Liver (tissue), 9 donors: ENCODE results near the gene FRRS1. TPM values are rescaled to one million over a fixed set of nuclear protein-coding genes. Genes with fewer than 3 reads are reported as not detected.

Source experiments
- DNase-seq: peaks from one replicate; pipeline ENCODE4 v3.0.0-alpha.2; 2017; ENCODE audit warnings: low spot score
- H3K27ac ChIP-seq, 2 donors: one replicate each; pipeline ENCODE4 v1.7.0; 2013; ENCODE audit warnings: inconsistent platforms in 2 of 2, low read length in 2 of 2, control low read depth in 1 of 2, low read depth in 1 of 2, mild to moderate bottlenecking in 1 of 2
- H3K27me3 ChIP-seq, 4 donors: one replicate each; pipeline versions ENCODE4 v1.6.1 to v1.7.0; 2013; ENCODE audit warnings: low read length in 3 of 4, inconsistent platforms in 1 of 4, mild to moderate bottlenecking in 1 of 4, moderate library complexity in 1 of 4; ENCODE audit not compliant: control insufficient read depth in 4 of 4, insufficient read depth in 4 of 4
- H3K36me3 ChIP-seq, 4 donors: one replicate each; pipeline versions ENCODE4 v1.6.1 to v1.7.0; 2013; ENCODE audit warnings: low read length in 3 of 4, mild to moderate bottlenecking in 3 of 4, low read depth in 1 of 4, moderate library complexity in 1 of 4; ENCODE audit not compliant: control insufficient read depth in 4 of 4, insufficient read depth in 3 of 4
- H3K4me1 ChIP-seq, 4 donors: one replicate each; pipeline versions ENCODE4 v1.6.1 to v1.7.0; 2013; ENCODE audit warnings: low read length in 3 of 4, mild to moderate bottlenecking in 3 of 4, moderate library complexity in 1 of 4; ENCODE audit not compliant: control insufficient read depth in 4 of 4, insufficient read depth in 4 of 4
- H3K4me3 ChIP-seq, 3 donors: one replicate each; pipeline versions ENCODE4 v1.6.1 to v1.7.0; 2013; ENCODE audit warnings: low read length in 3 of 3, control low read depth in 1 of 3, low read depth in 1 of 3, mild to moderate bottlenecking in 1 of 3
- H3K9ac ChIP-seq, 2 donors: one replicate each; pipeline ENCODE4 v1.7.0; 2013; ENCODE audit warnings: low read length in 2 of 2, mild to moderate bottlenecking in 2 of 2, moderate library complexity in 2 of 2, control low read depth in 1 of 2, low read depth in 1 of 2
- H3K9me3 ChIP-seq, 4 donors: one replicate each; pipeline versions ENCODE4 v1.6.1 to v1.7.0; 2013; ENCODE audit warnings: low read length in 3 of 4; ENCODE audit not compliant: control insufficient read depth in 4 of 4
- CTCF ChIP-seq: fragments of 150-350 bp; IDR thresholded peaks from 2 replicates; pipeline ENCODE4 v1.5.1; 2017; ENCODE audit warnings: improper control_type of control experiment, low read depth, low read length; ENCODE audit not compliant: missing input control
- EGR1 ChIP-seq, 2 donors: IDR thresholded peaks; 2 replicates each; pipeline ENCODE4 v1.6.1; 2016 to 2018; ENCODE audit warnings: antibody characterized with exemption in 2 of 2, low read depth in 2 of 2
- FOXA1 ChIP-seq: IDR thresholded peaks from 2 replicates; pipeline ENCODE4 v1.6.1; 2016; ENCODE audit warnings: antibody characterized with exemption
- FOXA2 ChIP-seq: IDR thresholded peaks from 2 replicates; pipeline ENCODE4 v1.6.1; 2016; ENCODE audit warnings: antibody characterized with exemption
- GABPA ChIP-seq, 2 donors: IDR thresholded peaks in 1 of 2; conservative IDR thresholded peaks in 1 of 2; 2 replicates each; pipeline ENCODE4 v1.6.1; 2016; ENCODE audit warnings: antibody characterized with exemption in 2 of 2, mild to moderate bottlenecking in 1 of 2, moderate library complexity in 1 of 2
- HNF4A ChIP-seq, 2 donors: conservative IDR thresholded peaks; 2 replicates each; pipeline ENCODE4 v1.6.1; 2016; ENCODE audit warnings: antibody characterized with exemption in 2 of 2, mild to moderate bottlenecking in 2 of 2
- HNF4G ChIP-seq: IDR thresholded peaks from 2 replicates; pipeline ENCODE4 v1.6.1; 2016; ENCODE audit warnings: antibody characterized with exemption
- JUND ChIP-seq, 2 donors: IDR thresholded peaks; 2 replicates each; pipeline ENCODE4 v1.6.1; 2016; ENCODE audit warnings: antibody characterized with exemption in 2 of 2
- NR2F2 ChIP-seq: IDR thresholded peaks from 2 replicates; pipeline ENCODE4 v1.6.1; 2016; ENCODE audit warnings: antibody characterized with exemption
- REST ChIP-seq: IDR thresholded peaks from 2 replicates; pipeline ENCODE4 v1.6.1; 2016; ENCODE audit warnings: antibody characterized with exemption, mild to moderate bottlenecking
- RXRA ChIP-seq, 2 donors: IDR thresholded peaks; 2 replicates each; pipeline ENCODE4 v1.6.1; 2017 to 2018; ENCODE audit warnings: antibody characterized with exemption in 2 of 2, mild to moderate bottlenecking in 1 of 2
- SP1 ChIP-seq: IDR thresholded peaks from 2 replicates; pipeline ENCODE4 v1.6.1; 2018; ENCODE audit warnings: antibody characterized with exemption, mild to moderate bottlenecking
- TAF1 ChIP-seq: conservative IDR thresholded peaks from 2 replicates; pipeline ENCODE4 v1.6.1; 2016; ENCODE audit warnings: antibody characterized with exemption, mild to moderate bottlenecking
- YY1 ChIP-seq: IDR thresholded peaks from 2 replicates; pipeline ENCODE4 v1.6.1; 2016; ENCODE audit warnings: antibody characterized with exemption, mild to moderate bottlenecking
- ZBTB33 ChIP-seq: IDR thresholded peaks from 2 replicates; pipeline ENCODE4 v1.6.1; 2016; ENCODE audit warnings: antibody characterized with exemption
- WGBS: extraction: QIAGEN DNeasy Blood & Tissue Kit; methylation state at CpG from one replicate; pipeline ENCODE4 v1.1.7; 2013; 5-methylcytosine and 5-hydroxymethylcytosine counted together
- polyA plus RNA-seq, 2 donors: library from polyadenylated mRNA; stranded (reverse) in 1 of 2; unstranded in 1 of 2; fragments of 200-250 nt in 1 of 2; fragments of >200 nt in 1 of 2; fragmentation: Nextera tagmentation in 1 of 2; extraction: Ambion mirVana in 1 of 2; gene quantifications; one replicate each; pipeline versions ENCODE4 v1.2.1 to v1.2.3, GENCODE V29; 2013 to 2015
- total RNA-seq, 2 donors: library from RNA; depleted of rRNA; stranded (reverse); fragments of >200 nt; gene quantifications; one replicate each; pipeline ENCODE4 v1.2.3, GENCODE V29; 2014
- TF ChIP-seq, protein P1 (sequence below): IDR thresholded peaks from 2 replicates; pipeline ENCODE4 v1.6.1; 2016; ENCODE audit warnings: antibody characterized with exemption
- TF ChIP-seq, protein P2 (sequence below): IDR thresholded peaks from 2 replicates; pipeline ENCODE4 v1.6.1; 2016; ENCODE audit warnings: antibody characterized with exemption
- donor health status: healthy.
- donor health status: healthy.
- donor health status: healthy.
- donor health status: healthy.
- donor health status: healthy.

Gene FRRS1
- total and polyA plus RNA-seq, 4 donors = 2.7 to 87.4 (median 30.4) TPM

GRCh38 chr1:99768524-99769245 is 2.2 kb upstream of the FRRS1 start (continued):
- TF ChIP-seq NR2F2 (no peak), SP1 (no peak)

- Histone ChIP-seq H3K36me3 (no peaks in the 10 kb centered on the region), H3K4me3 (no peak overlapping the region), H3K9ac (no peak overlapping the region), H3K9me3 (no peaks in the 10 kb centered on the region), H3K27ac (no peak overlapping the region), H3K27me3 (no peaks in the 10 kb centered on the region), H3K4me1 (peaks cover 0 to 10% (median 8%) of the 10 kb centered on the region in 4 donors)
- no peak for DNase-seq
- 82% methylated on average over 3 of the region's 3 CpGs for WGBS
- TF ChIP-seq CTCF = no peak
- no peak for TF ChIP-seq JUND (IDR thresholded peaks at IDR 0.05)
- TF ChIP-seq SP1 = no peak
- TF ChIP-seq YY1 = no peak
- TF ChIP-seq ZBTB33 = no peak
- no peak for TF ChIP-seq EGR1 (IDR thresholded peaks at IDR 0.05; ENCODE audit: low read depth in 2 of 2)
- no peak for TF ChIP-seq TAF1
- TF ChIP-seq RXRA (IDR thresholded peaks at IDR 0.05) = no peak
- no peak for TF ChIP-seq REST
- TF ChIP-seq HNF4A (conservative IDR thresholded peaks at IDR 0.05) = no peak
- TF ChIP-seq FOXA2 = no peak
- TF ChIP-seq NR2F2 = no peak
- TF ChIP-seq FOXA1 = no peak
- TF ChIP-seq, protein P1, sequence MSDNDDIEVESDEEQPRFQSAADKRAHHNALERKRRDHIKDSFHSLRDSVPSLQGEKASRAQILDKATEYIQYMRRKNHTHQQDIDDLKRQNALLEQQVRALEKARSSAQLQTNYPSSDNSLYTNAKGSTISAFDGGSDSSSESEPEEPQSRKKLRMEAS = no peak
- no peak for TF ChIP-seq GABPA (IDR thresholded peaks at IDR 0.05 in 1 of 2, conservative IDR thresholded peaks at IDR 0.05 in 1 of 2)
- no peak for TF ChIP-seq HNF4G
- TF ChIP-seq, protein P2, sequence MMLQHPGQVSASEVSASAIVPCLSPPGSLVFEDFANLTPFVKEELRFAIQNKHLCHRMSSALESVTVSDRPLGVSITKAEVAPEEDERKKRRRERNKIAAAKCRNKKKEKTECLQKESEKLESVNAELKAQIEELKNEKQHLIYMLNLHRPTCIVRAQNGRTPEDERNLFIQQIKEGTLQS = no peak
Observed at GRCh38 chr1:99768104-99768503, 1.7 kb upstream of the FRRS1 start.
